Hippocampal formation (tissue), 2 donors: ENCODE measurements around the gene TMEM259.

Experiments used
- DNase-seq, 2 donors: peaks; one replicate each; lab custom pipeline; 2025; lab: John Stamatoyannopoulos, UW

Gene TMEM259

GRCh38 chr19:1003283-1003682, 17.6 kb downstream of the TMEM259 start:
- DNase-seq = no peak

- no peak for DNase-seq
These were observed 18.3 kb downstream of the TMEM259 start for GRCh38 chr19:1002600-1002999.

- no peak for DNase-seq
These were observed 19.3 kb downstream of the TMEM259 start for GRCh38 chr19:1001538-1002166.

- no peak for DNase-seq
These were observed 20.1 kb downstream of the TMEM259 start for GRCh38 chr19:1000591-1001537.

GRCh38 chr19:1000095-1000494, 20.8 kb downstream of the TMEM259 start, which contains the start of gene GRIN3B:
GRIN3B (plus strand) TSS chr19:1000419; CDS start chr19:1000438, 19 bp downstream.
- DNase-seq = no peak

GRCh38 chr19:999379-999719, 21.6 kb downstream of the TMEM259 start:
- no peak for DNase-seq

GRCh38 chr19:998064-998463, 22.9 kb downstream of the TMEM259 start:
- no peak for DNase-seq

- no peak for DNase-seq
These were observed 24.7 kb downstream of the TMEM259 start for GRCh38 chr19:996051-996838.

- no peak for DNase-seq
These were observed 25.7 kb downstream of the TMEM259 start for GRCh38 chr19:995051-995827.

GRCh38 chr19:994516-994915, 26.4 kb downstream of the TMEM259 start:
- DNase-seq = no peak

- no peak for DNase-seq
These were observed 27.0 kb downstream of the TMEM259 start for GRCh38 chr19:993831-994393.

- DNase-seq = no peak
These were observed 27.5 kb downstream of the TMEM259 start for GRCh38 chr19:993361-993830.

- no peak for DNase-seq
These were observed 28.3 kb downstream of the TMEM259 start for GRCh38 chr19:992670-993055.

- no peak for DNase-seq
These were observed 28.8 kb downstream of the TMEM259 start for GRCh38 chr19:991932-992669.

- no peak for DNase-seq
These were observed 29.6 kb downstream of the TMEM259 start for GRCh38 chr19:991174-991931.

- DNase-seq = no peak
These were observed 30.2 kb downstream of the TMEM259 start for GRCh38 chr19:990746-991145.

- DNase-seq = no peak
These were observed 30.8 kb downstream of the TMEM259 start for GRCh38 chr19:990119-990571.

GRCh38 chr19:989381-990081, 31.4 kb downstream of the TMEM259 start:
- no peak for DNase-seq

- no peak for DNase-seq
These were observed 32.4 kb downstream of the TMEM259 start for GRCh38 chr19:988510-988909.
